Kidney epithelial cell (primary cell): ENCODE data around the gene AIFM2. TPM values are rescaled to one million over a fixed set of nuclear protein-coding genes. Genes with fewer than 3 reads are reported as not detected.

ENCODE experiments used
- DNase-seq: peaks from one replicate; pipeline ENCODE4 v3.0.0-alpha.2; 2010; ENCODE audit warnings: low read depth
- H3K27me3 ChIP-seq: 2 replicates; pipeline ENCODE4 v1.6.0; 2011; ENCODE audit warnings: low read length; ENCODE audit not compliant: control insufficient read depth, insufficient read depth
- H3K36me3 ChIP-seq: 2 replicates; pipeline ENCODE4 v1.5.1; 2011; ENCODE audit warnings: low read length; ENCODE audit not compliant: control insufficient read depth, insufficient read depth
- H3K4me3 ChIP-seq: 2 replicates; pipeline ENCODE4 v1.5.1; 2011; ENCODE audit warnings: low read depth, mild to moderate bottlenecking, control low read depth, low read length
- CTCF ChIP-seq: IDR thresholded peaks from 2 replicates; pipeline ENCODE4 v1.5.1; 2011; ENCODE audit warnings: mild to moderate bottlenecking, moderate library complexity, low read length, control low read depth, inconsistent platforms; ENCODE audit not compliant: insufficient read depth, poor library complexity, severe bottlenecking
- total RNA-seq: library from RNA; depleted of rRNA; stranded (reverse); fragments of >200 nt; gene quantifications from 2 replicates; pipeline ENCODE4 v1.2.3, GENCODE V29; 2015

Gene AIFM2
- total RNA-seq, 1 donor from 2014 or later, result 12.4 TPM

DNA sequence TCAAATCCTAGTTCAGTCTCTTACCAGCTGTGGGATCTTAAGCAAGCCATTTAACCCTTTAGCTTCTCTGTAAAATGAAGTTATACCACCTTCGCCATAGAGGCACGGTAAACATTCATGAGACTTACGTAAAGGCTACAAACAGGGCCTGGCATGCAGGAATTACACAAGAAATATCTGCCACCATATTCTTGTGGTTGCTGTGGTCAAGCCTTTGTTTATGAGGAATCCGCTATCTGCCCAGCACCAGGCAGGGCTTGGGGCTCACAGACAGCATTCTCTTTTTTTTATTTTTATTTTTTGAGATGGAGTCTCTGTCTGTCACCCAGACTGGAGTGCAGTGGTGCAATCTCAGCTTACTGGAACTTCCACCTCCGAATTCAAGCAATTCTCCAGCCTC is 9.9 kb downstream of the AIFM2 start:
- no peak for TF ChIP-seq CTCF
- Histone ChIP-seq H3K27me3 (no peaks in the 10 kb centered on the region), H3K4me3 (no peak overlapping the region), H3K36me3 (no peaks in the 10 kb centered on the region)
- no peak for DNase-seq

DNA sequence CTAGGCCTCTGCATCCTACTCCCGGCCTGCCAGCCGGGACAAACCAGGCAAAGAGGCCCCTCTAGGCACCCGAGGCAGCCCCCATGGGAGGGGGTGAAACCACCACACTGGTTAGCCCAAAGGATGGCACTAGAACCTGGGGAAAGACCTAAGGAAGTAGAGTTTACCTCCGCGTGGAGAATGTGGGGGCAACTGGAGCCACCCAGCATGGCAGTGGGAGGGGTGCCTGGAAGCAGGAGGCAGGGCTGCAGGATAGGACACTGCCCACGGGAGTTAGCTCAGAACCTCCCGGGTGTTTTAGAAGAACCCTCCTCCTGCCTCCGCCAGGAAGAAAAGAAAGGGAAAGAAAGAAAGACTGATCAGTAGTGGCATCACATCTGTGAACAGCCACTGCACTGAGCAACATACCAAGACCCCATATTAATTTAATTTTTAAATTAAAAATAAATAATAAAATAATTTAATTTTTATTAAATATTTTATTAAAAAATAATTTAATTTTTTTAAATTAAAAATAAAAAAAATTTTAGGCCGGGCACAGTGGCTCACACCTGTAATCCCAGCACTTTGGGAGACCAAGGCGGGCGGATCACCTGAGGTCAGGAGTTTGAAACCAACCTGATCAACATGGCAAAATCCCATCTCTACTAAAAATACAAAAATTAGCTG is 11.2 kb downstream of the AIFM2 start:
- no peak overlapping the region for H3K4me3 ChIP-seq
- H3K36me3 ChIP-seq, result no peaks in the 10 kb centered on the region
- TF ChIP-seq CTCF, result no peak
- DNase-seq, result no peak
- no peaks in the 10 kb centered on the region for H3K27me3 ChIP-seq

- no peak for DNase-seq
- no peak overlapping the region for H3K4me3 ChIP-seq
- no peaks in the 10 kb centered on the region for H3K27me3 ChIP-seq
- no peaks in the 10 kb centered on the region for H3K36me3 ChIP-seq
- TF ChIP-seq CTCF, result no peak
These were observed 12.2 kb downstream of the AIFM2 start for GRCh38 chr10:70120417-70120816.

DNA sequence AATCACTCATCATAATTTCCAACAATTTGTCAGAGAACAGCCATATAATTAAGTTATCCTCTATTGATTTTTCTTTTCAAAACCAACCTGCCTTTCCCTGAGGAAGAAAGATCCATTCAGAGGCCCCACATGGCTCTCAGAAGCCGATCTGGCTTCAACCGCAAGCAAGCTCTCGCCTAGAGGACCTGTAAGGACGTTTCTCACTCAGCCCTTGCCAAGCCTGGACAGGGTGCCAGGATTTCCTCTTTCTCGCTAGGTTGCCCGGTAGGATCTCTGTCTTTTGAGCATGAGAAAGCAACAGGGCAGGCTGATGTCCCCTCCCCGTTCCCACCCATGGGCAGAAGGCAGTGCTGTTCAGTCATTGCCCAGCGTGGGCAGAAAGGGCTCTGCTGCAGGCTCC is 13.0 kb downstream of the AIFM2 start:
- H3K36me3 ChIP-seq, result no peaks in the 10 kb centered on the region
- no peak for TF ChIP-seq CTCF
- no peaks in the 10 kb centered on the region for H3K27me3 ChIP-seq
- no peak overlapping the region for H3K4me3 ChIP-seq
- DNase-seq, result no peak

- Histone ChIP-seq H3K36me3 (no peaks in the 10 kb centered on the region), H3K27me3 (no peaks in the 10 kb centered on the region), H3K4me3 (no peak overlapping the region)
- DNase-seq, result no peak
- no peak for TF ChIP-seq CTCF
These were observed 13.4 kb downstream of the AIFM2 start for GRCh38 chr10:70119197-70119596.

GRCh38 chr10:70118196-70118595 is 14.4 kb downstream of the AIFM2 start:
- no peak overlapping the region for H3K4me3 ChIP-seq
- DNase-seq, result no peak
- TF ChIP-seq CTCF, result no peak
- H3K36me3 ChIP-seq, result no peaks in the 10 kb centered on the region
- H3K27me3 ChIP-seq, result no peaks in the 10 kb centered on the region
